Retinal pigment epithelial cell (primary cell): ENCODE measurements around the gene SDF2.

Experiments used
- DNase-seq: peaks from one replicate; pipeline ENCODE4 v3.0.0-alpha.2; 2010; ENCODE audit warnings: low read depth
- H3K4me3 ChIP-seq: 2 replicates; pipeline ENCODE4 v1.5.1; 2011; ENCODE audit warnings: mild to moderate bottlenecking, low read length, control low read depth, moderate library complexity
- TF ChIP-seq, protein P1 (sequence below): conservative IDR thresholded peaks from 2 replicates; pipeline ENCODE4 v1.5.1; 2011; ENCODE audit warnings: low read depth, low read length, control low read depth, inconsistent platforms

SDF2 gene

DNA sequence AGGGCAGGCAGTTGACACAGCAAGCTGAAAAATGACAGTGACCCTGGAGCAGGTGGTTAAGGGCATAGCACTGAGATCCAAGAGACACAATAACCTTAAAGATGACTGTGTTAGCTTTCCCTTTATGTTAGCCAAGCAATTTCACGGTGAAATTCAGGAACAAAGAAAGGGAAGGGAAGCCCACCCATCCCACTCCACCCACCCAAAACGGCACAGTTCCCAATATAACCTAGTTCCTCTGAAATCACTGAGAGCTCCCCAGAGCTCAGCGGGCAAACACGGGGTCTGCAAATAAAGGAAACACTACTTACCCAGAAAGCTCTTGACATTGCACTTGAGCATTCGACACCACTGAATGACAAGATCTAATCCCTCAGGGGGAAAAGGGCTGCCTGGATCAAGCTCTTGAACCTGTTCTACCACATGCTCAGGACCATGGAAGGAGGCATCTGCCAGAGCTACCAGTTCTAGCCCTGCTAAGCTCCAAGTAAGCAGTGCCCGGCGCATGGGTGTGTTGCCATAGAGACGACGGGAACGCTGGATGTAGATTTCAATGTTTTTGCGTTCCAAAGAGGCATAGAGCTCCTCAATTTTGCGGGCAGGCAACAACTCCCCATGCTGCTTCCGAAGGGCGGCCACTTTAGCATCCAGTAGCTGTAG lies 27.4 kb downstream of the SDF2 start:
- TF ChIP-seq, protein P1, sequence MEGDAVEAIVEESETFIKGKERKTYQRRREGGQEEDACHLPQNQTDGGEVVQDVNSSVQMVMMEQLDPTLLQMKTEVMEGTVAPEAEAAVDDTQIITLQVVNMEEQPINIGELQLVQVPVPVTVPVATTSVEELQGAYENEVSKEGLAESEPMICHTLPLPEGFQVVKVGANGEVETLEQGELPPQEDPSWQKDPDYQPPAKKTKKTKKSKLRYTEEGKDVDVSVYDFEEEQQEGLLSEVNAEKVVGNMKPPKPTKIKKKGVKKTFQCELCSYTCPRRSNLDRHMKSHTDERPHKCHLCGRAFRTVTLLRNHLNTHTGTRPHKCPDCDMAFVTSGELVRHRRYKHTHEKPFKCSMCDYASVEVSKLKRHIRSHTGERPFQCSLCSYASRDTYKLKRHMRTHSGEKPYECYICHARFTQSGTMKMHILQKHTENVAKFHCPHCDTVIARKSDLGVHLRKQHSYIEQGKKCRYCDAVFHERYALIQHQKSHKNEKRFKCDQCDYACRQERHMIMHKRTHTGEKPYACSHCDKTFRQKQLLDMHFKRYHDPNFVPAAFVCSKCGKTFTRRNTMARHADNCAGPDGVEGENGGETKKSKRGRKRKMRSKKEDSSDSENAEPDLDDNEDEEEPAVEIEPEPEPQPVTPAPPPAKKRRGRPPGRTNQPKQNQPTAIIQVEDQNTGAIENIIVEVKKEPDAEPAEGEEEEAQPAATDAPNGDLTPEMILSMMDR: no peak
- no peak overlapping the region for H3K4me3 ChIP-seq
- DNase-seq: no peak

DNA sequence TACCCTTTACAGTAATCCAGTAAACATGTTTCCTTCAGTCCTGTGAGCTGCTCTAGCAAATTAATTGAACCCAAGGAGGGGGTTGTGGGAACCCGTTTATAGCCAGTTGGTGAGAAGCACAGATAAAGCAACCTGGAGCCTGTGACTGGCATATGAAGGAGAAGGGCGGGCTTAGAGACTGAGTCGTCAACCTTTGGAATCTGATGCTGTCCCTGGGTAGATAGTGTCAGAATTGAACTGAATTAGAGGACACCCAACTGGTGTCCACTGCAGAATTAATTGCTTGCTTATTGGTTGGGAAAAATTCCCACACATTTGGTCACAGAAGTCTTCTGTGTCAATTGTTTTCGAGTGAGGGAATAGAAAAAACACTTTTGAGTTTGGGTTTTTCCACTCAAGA lies 34.9 kb downstream of the SDF2 start:
- TF ChIP-seq, protein P1: no peak
- no peak overlapping the region for H3K4me3 ChIP-seq

DNA sequence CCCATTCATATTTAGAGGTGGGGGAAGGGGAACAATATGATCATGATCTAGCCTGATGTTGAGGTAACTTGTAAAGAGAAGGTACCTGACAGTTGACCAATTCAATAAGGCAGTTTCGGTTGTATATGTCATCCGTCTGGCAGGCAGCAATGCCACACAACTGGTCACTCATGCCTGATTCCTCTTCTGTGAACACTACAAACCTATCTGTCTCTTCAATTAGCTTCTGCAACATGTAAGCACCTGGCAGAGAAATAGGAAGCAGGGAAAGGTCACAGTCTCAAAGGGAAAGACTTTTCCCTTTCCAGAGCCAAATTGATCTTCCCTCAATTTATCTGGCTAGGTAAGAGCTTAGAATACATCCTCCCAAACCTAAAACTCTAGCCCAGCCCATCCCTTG lies 37.6 kb downstream of the SDF2 start:
- no peak overlapping the region for H3K4me3 ChIP-seq
- no peak for DNase-seq
- TF ChIP-seq, protein P1: no peak

More for the DNA sequence above, 34.9 kb downstream of the SDF2 start:
- DNase-seq: no peak

DNA sequence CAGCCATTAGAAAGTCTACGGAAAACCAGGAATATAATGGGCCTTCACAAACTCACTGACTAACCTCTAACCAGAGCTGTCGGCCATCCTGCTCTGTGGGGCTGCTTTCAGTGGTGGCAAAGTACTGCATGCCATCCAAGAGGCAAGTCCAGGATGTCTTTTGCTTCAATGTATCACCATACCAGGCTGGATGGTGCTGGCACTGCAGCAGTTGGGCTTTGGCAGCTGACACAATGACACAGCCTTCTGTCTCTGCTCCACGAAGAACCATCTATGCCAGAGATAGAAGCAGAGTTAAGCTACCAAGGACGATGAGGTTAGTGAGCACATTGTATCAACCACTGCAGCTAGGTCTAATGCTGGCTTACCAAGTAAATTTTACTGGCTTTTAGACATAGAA lies 38.0 kb downstream of the SDF2 start:
- no peak overlapping the region for H3K4me3 ChIP-seq
- TF ChIP-seq, protein P1: no peak

DNA sequence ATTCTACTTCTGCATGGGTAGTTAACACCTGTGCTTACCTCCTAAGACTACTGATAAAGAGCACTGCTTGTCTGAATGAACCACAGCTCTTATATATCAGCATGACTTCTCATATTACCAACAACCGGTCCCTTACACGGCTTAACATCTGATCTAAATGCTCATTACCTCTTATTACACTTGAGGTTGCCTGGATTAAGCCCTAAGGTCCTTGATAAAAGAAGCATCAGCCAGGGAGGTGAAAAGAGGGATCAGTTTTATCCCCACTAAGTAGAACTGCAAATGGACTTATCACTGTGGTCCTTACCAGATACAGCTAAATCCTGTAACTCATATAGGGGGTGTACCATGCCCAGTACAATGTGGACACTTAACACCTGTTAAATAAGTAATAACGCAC lies 39.5 kb downstream of the SDF2 start:
- no peak for DNase-seq
- TF ChIP-seq, protein P1: no peak
- H3K4me3 ChIP-seq: no peak overlapping the region

More for the DNA sequence above, 38.0 kb downstream of the SDF2 start:
- no peak for DNase-seq

DNA sequence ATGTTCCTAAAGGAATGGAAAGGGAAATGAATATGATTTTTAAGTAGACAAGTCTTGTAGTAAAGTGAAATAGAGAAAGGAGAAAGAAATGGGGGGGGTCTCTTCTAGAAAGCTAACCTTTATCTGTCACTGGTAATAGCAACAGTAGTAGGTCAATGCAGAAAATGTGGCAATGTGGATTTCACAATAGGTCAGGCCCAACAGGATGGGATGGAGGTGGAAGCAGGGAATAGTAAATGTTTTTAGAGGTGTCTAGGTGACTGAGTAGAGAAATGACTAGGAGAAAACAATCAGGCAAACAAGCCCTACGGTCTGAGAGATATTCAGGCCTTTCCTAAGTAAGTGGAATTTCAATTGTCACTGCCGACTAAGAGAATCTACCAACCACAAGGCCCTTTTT lies 41.7 kb downstream of the SDF2 start:
- TF ChIP-seq, protein P1: no peak
- no peak overlapping the region for H3K4me3 ChIP-seq
- DNase-seq: no peak

DNA sequence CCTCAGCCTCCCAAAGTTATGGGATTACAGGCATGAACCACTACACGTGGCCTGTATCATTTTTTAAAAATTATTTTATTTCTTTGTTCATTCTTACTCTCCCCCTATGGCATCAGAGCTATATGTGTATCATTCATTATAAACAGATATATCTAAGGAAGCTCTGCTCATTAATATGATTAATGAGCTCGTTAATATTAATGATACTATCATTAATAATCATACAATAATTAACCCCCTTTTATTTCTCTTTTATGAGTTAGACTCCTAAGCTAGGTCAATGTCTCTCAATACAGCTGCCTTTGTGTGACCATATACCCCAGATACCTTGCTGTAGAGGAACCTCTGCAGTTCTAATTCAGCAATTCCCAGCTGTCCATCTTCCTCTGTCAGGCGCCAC lies 43.2 kb downstream of the SDF2 start:
- no peak for DNase-seq
- no peak overlapping the region for H3K4me3 ChIP-seq
- TF ChIP-seq, protein P1: no peak
